H1 (cell line): Measurements from ENCODE around the gene KLF16. TPM values are rescaled to one million over a fixed set of nuclear protein-coding genes. Genes with fewer than 3 reads are reported as not detected.

Experiments
- CTCF ChIA-PET: fragments of 300-600 bp; sonication (Branson Sonifier 250); formaldehyde crosslinking; loops from one replicate; lab custom pipeline; 2021; ENCODE audit not compliant: partially characterized antibody; lab: Charles Lee
- POLR2A ChIA-PET: fragments of 300-600 bp; sonication (Branson Sonifier 250); formaldehyde crosslinking; loops from one replicate; lab custom pipeline; 2021; ENCODE audit warnings: inconsistent platforms; ENCODE audit not compliant: partially characterized antibody; lab: Charles Lee
- DNase-seq, 2 experiments: peaks; one replicate each; pipeline versions ENCODE4 v3.0.0 to v3.0.0-alpha.2; 2010 to 2022; ENCODE audit warnings: low spot score in 2 of 2, low read depth in 1 of 2, mixed read lengths in 1 of 2
- FAIRE-seq: peaks from 2 replicates; lab custom pipeline; 2011; peaks lifted over from hg19 to GRCh38; lab: Jason Lieb, UNC
- H2AFZ ChIP-seq: 2 replicates; pipeline ENCODE4 v1.8.1; 2012; ENCODE audit warnings: low read length, inconsistent platforms
- H2AK5ac ChIP-seq: 2 replicates; pipeline ENCODE4 v1.6.1; 2013; ENCODE audit warnings: low read depth, low read length
- H2BK120ac ChIP-seq: replicated peaks from 2 replicates; pipeline ENCODE3; 2013; ENCODE audit warnings: low read depth, low read length, inconsistent platforms
- H2BK12ac ChIP-seq: 2 replicates; pipeline ENCODE4 v1.6.1; 2013; ENCODE audit warnings: low read depth, low read length
- H2BK15ac ChIP-seq: 2 replicates; pipeline ENCODE4 v1.6.1; 2013; ENCODE audit warnings: low read length
- H2BK20ac ChIP-seq: 2 replicates; pipeline ENCODE4 v1.6.1; 2013; ENCODE audit warnings: low read length
- H2BK5ac ChIP-seq: 2 replicates; pipeline ENCODE4 v1.6.1; 2013; ENCODE audit warnings: low read depth, low read length
- H3K14ac ChIP-seq: 2 replicates; pipeline ENCODE4 v1.6.1; 2013; ENCODE audit warnings: inconsistent platforms; ENCODE audit not compliant: insufficient read length
- H3K18ac ChIP-seq: 2 replicates; pipeline ENCODE4 v1.6.1; 2013; ENCODE audit warnings: low read length; ENCODE audit errors: extremely low read depth
- H3K23ac ChIP-seq: 2 replicates; pipeline ENCODE4 v1.6.1; 2013; ENCODE audit warnings: inconsistent platforms; ENCODE audit not compliant: insufficient read length
- H3K23me2 ChIP-seq: 2 replicates; pipeline ENCODE4 v1.6.1; 2013; ENCODE audit warnings: low read depth, low read length
- H3K27ac ChIP-seq: 2 replicates; pipeline ENCODE4 v1.6.1; 2011; ENCODE audit warnings: low read depth, low read length, inconsistent platforms
- H3K27me3 ChIP-seq, 4 experiments: replicated peaks in 1 of 4; 1 replicate in 1 of 4; 2 replicates in 3 of 4; pipeline versions ENCODE4 v1.6.1 to v1.8.1; 2011 to 2013; ENCODE audit warnings: low read length in 3 of 4, mild to moderate bottlenecking in 3 of 4, inconsistent platforms in 2 of 4, mixed read lengths in 2 of 4, moderate library complexity in 1 of 4; ENCODE audit not compliant: control insufficient read depth in 3 of 4, insufficient read depth in 3 of 4; ENCODE audit errors: extremely low read depth in 1 of 4
- H3K36me3 ChIP-seq, 4 experiments: 2 replicates each; pipeline versions ENCODE4 v1.6.1 to v1.8.1; 2011 to 2013; ENCODE audit warnings: mild to moderate bottlenecking in 4 of 4, low read length in 3 of 4, moderate library complexity in 2 of 4, control low read depth in 1 of 4, inconsistent platforms in 1 of 4; ENCODE audit not compliant: insufficient read depth in 4 of 4, control insufficient read depth in 2 of 4
- H3K4ac ChIP-seq: replicated peaks from 2 replicates; pipeline ENCODE3; 2013; ENCODE audit warnings: low read length, low read depth, mixed read lengths, inconsistent platforms; ENCODE audit not compliant: insufficient read length
- H3K4me1 ChIP-seq, 4 experiments: replicated peaks in 1 of 4; 1 replicate in 1 of 4; 2 replicates in 3 of 4; pipeline versions ENCODE4 v1.6.1 to v1.8.1; 2011 to 2013; ENCODE audit warnings: low read length in 3 of 4, inconsistent platforms in 2 of 4, mixed read lengths in 1 of 4; ENCODE audit not compliant: insufficient read depth in 4 of 4, control insufficient read depth in 3 of 4
- H3K4me2 ChIP-seq, 2 experiments: 2 replicates each; pipeline versions ENCODE4 v1.6.1 to v1.8.1; 2011 to 2013; ENCODE audit warnings: low read depth in 2 of 2, low read length in 2 of 2, control low read depth in 1 of 2, inconsistent platforms in 1 of 2, mild to moderate bottlenecking in 1 of 2; ENCODE audit not compliant: insufficient read depth in 1 of 2
- H3K4me3 ChIP-seq, 4 experiments: fragments of 200-600, 300-600 bp in 1 of 4; sonication (generic), shearing (Covaris generic), sonication (Bioruptor Twin) in 1 of 4; 2 replicates each; pipeline versions ENCODE4 v1.5.1 to v1.8.1; 2011 to 2016; ENCODE audit warnings: low read length in 4 of 4, low read depth in 3 of 4, control low read depth in 2 of 4, inconsistent platforms in 2 of 4, mild to moderate bottlenecking in 2 of 4, mixed read lengths in 1 of 4, moderate library complexity in 1 of 4; ENCODE audit not compliant: insufficient read depth in 2 of 4; ENCODE audit errors: extremely low read depth in 1 of 4
- H3K56ac ChIP-seq: replicated peaks from 2 replicates; pipeline ENCODE3; 2013; ENCODE audit warnings: low read depth, mild to moderate bottlenecking, mixed read lengths, low read length, inconsistent platforms; ENCODE audit not compliant: insufficient read length
- H3K79me1 ChIP-seq: 2 replicates; pipeline ENCODE4 v1.6.1; 2013; ENCODE audit warnings: low read depth, low read length, control low read depth
- H3K79me2 ChIP-seq, 2 experiments: 2 replicates each; pipeline versions ENCODE4 v1.6.1 to v1.8.1; 2012 to 2013; ENCODE audit warnings: low read length in 2 of 2, mild to moderate bottlenecking in 2 of 2, inconsistent platforms in 1 of 2; ENCODE audit not compliant: insufficient read depth in 2 of 2, control insufficient read depth in 1 of 2
- H3K9ac ChIP-seq, 4 experiments: replicated peaks in 1 of 4; 1 replicate in 1 of 4; 2 replicates in 3 of 4; pipeline versions ENCODE4 v1.6.1 to v1.8.1; 2011 to 2013; ENCODE audit warnings: low read depth in 3 of 4, low read length in 3 of 4, control low read depth in 2 of 4, mild to moderate bottlenecking in 2 of 4, moderate library complexity in 2 of 4, inconsistent platforms in 1 of 4; ENCODE audit errors: extremely low read depth in 1 of 4
- H3K9me3 ChIP-seq, 2 experiments: 2 replicates each; pipeline versions ENCODE4 v1.6.1 to v1.8.1; 2012 to 2013; ENCODE audit warnings: mild to moderate bottlenecking in 2 of 2, moderate library complexity in 2 of 2, control low read depth in 1 of 2, inconsistent platforms in 1 of 2, low read depth in 1 of 2, low read length in 1 of 2, mixed read lengths in 1 of 2; ENCODE audit not compliant: insufficient read depth in 2 of 2
- H4K20me1 ChIP-seq, 2 experiments: replicated peaks in 1 of 2; 2 replicates each; pipeline versions ENCODE3 to v1.8.1; 2011 to 2013; ENCODE audit warnings: inconsistent platforms in 2 of 2, low read length in 2 of 2, mild to moderate bottlenecking in 1 of 2; ENCODE audit not compliant: insufficient read depth in 2 of 2, control insufficient read depth in 1 of 2
- H4K5ac ChIP-seq: 2 replicates; pipeline ENCODE4 v1.6.1; 2013; ENCODE audit warnings: low read length, low read depth, mixed read lengths, inconsistent platforms; ENCODE audit not compliant: insufficient read length
- H4K8ac ChIP-seq: 2 replicates; pipeline ENCODE4 v1.8.0; 2013; ENCODE audit warnings: mild to moderate bottlenecking, moderate library complexity, low read length, inconsistent platforms; ENCODE audit not compliant: insufficient read depth; ENCODE audit errors: extremely low read depth
- H4K91ac ChIP-seq: replicated peaks from 2 replicates; pipeline ENCODE3; 2013; ENCODE audit warnings: low read length, mixed read lengths, inconsistent platforms; ENCODE audit not compliant: insufficient read length
- CBX8 ChIP-seq: fragments of 300-800, 300-1000 bp; sonication (generic); IDR thresholded peaks from 2 replicates; pipeline ENCODE4 v1.7.1; 2016; ENCODE audit warnings: low read depth, low read length, borderline replicate concordance
- HDAC2 ChIP-seq, 2 experiments: fragments of 300-600 bp in 1 of 2; sonication (generic) in 1 of 2; IDR thresholded peaks; 2 replicates each; pipeline ENCODE4 v1.6.1; 2011 to 2012; ENCODE audit warnings: low read depth in 2 of 2, low read length in 2 of 2, mild to moderate bottlenecking in 2 of 2, moderate library complexity in 2 of 2, borderline replicate concordance in 1 of 2, inconsistent platforms in 1 of 2
- KDM4A ChIP-seq: IDR thresholded peaks from one replicate; pipeline ENCODE4 v1.7.1; 2012; ENCODE audit warnings: low read depth, mild to moderate bottlenecking, moderate library complexity, low read length, inconsistent platforms; ENCODE audit not compliant: severe bottlenecking
- KDM5A ChIP-seq: fragments of 200-600 bp; IDR thresholded peaks from 2 replicates; pipeline ENCODE4 v1.7.1; 2012; ENCODE audit warnings: mild to moderate bottlenecking, low read length, inconsistent platforms, mixed read lengths
- POLR2A ChIP-seq, 2 experiments: IDR thresholded peaks; 1 replicate in 1 of 2; 2 replicates in 1 of 2; pipeline ENCODE4 v1.6.1; 2011; ENCODE audit warnings: low read depth in 2 of 2, low read length in 2 of 2, mild to moderate bottlenecking in 2 of 2; ENCODE audit errors: control extremely low read depth in 1 of 2
- POU5F1 ChIP-seq: IDR thresholded peaks from 2 replicates; pipeline ENCODE4 v1.6.1; 2011; ENCODE audit warnings: low read depth, mild to moderate bottlenecking, low read length, moderate library complexity
- SIN3A ChIP-seq, 2 experiments: IDR thresholded peaks in 1 of 2; conservative IDR thresholded peaks in 1 of 2; 2 replicates each; pipeline ENCODE4 v1.6.1; 2011 to 2012; ENCODE audit warnings: low read length in 2 of 2, improper control_type of control experiment in 1 of 2, low read depth in 1 of 2, mild to moderate bottlenecking in 1 of 2
- SIX5 ChIP-seq: IDR thresholded peaks from 2 replicates; pipeline ENCODE4 v1.6.1; 2011; ENCODE audit warnings: mild to moderate bottlenecking, low read depth, low read length
- TAF7 ChIP-seq: optimal IDR thresholded peaks from 2 replicates; pipeline ENCODE3; 2011; ENCODE audit warnings: low read depth, mild to moderate bottlenecking, inconsistent platforms, low read length, moderate library complexity, borderline replicate concordance
- WGBS, 2 experiments: shearing (Covaris generic) in 1 of 2; methylation state at CpG; one replicate each; pipeline versions ENCODE4 v1.1.6 to v1.1.7; 2013 to 2015; ENCODE audit warnings: low lambda C conversion rate in 2 of 2, mixed read lengths in 2 of 2, inconsistent platforms in 1 of 2, low coverage in 1 of 2, missing lambda C conversion rate in 1 of 2; ENCODE audit not compliant: insufficient replicate concordance in 2 of 2, insufficient coverage in 1 of 2, insufficient read length in 1 of 2; ENCODE audit errors: extremely low coverage in 1 of 2, missing lambda C conversion rate in 1 of 2; 5-methylcytosine and 5-hydroxymethylcytosine counted together
- polyA plus RNA-seq, 7 experiments: library from polyadenylated mRNA; depleted of rRNA in 3 of 7; stranded (reverse) in 5 of 7; unstranded in 2 of 7; fragments of >200 nt in 5 of 7; fragments of 200-250 nt in 2 of 7; gene quantifications; 1 replicate in 5 of 7; 2 replicates in 1 of 7; 4 replicates in 1 of 7; pipeline versions ENCODE4 v1.2.1 to v1.2.3, GENCODE V29; 2011 to 2013; ENCODE audit warnings: missing spikeins in 2 of 7, mixed read lengths in 2 of 7
- total RNA-seq: library from RNA; stranded (reverse); fragmentation: NEBNext Ultra II Directional; extraction: Animal tissue kit (Norgen Biotek cat#: 25700); gene quantifications from 2 replicates; pipeline ENCODE4 v1.2.1, GENCODE V29; 2021
- TF ChIP-seq, protein P1 (sequence below): IDR thresholded peaks from 2 replicates; pipeline ENCODE4 v1.6.1; 2012; ENCODE audit warnings: inconsistent platforms

Gene KLF16
- total and polyA plus RNA-seq, 2 of the 8 experiments (the other 6 are each of a cell fraction or from before 2014, with no cell fraction given): 14.3 to 45.9 TPM

DNA sequence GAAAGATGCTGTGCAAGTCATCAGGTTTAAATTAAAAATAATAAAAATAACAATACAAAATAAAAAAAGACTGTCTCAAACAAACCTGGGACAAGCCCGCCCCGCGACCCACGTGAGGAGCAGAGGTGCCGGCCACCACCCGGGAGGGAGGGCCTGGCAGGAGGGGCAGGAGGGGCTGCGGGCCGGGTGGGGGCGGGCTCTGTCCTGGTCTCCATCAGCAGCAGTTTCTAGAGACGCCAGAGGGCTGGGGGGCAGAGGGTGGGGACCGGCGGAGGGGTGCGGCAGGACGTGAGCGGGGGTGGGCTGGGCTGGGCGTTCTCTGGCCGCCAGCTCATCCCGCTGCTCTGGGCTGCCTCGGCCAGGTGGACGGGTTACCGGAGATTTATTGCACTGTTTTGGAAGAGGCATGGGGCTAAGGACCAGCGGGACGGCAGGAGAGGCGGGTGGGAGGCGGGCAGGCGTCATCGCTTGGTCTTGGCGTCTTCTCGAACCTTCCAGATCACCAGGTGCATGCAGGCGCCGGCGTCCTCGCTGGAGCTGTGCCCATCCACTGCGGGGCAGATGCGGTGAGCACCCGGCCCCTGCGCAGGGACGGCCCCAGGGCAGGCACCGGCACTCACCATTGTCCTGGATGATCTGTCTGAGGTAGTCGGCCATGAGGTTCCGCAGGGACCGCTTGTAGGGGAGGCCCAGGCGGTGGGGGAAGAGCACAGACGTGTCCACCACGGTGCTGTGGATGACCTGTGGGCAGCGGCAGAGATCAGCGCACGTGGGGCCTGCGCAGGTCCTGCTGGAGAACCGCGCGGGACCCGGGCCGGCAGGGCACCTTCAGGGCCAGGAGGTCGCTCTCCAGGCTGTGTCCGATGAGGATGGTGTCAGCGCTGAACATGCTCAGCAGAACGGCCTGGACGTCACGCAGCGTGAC lies 47.5 kb downstream of the KLF16 start:
- no peak overlapping the region for H3K18ac ChIP-seq
- no peak for TF ChIP-seq HDAC2 (IDR thresholded peaks at IDR 0.05; ENCODE audit: borderline replicate concordance in 1 of 2, low read depth in 2 of 2, low read length in 2 of 2)
- TF ChIP-seq TAF7: no peak
- TF ChIP-seq KDM4A: no peak
- TF ChIP-seq SIX5: no peak
- TF ChIP-seq POLR2A (IDR thresholded peaks at IDR 0.05; ENCODE audit: control extremely low read depth in 1 of 2, low read depth in 2 of 2, low read length in 2 of 2): no peak
- no peak for TF ChIP-seq POU5F1
- TF ChIP-seq SIN3A (conservative IDR thresholded peaks at IDR 0.05 in 1 of 2, IDR thresholded peaks at IDR 0.05 in 1 of 2; ENCODE audit: low read depth in 1 of 2, low read length in 2 of 2): no peak
- TF ChIP-seq KDM5A: no peak
- TF ChIP-seq CBX8: no peak
- TF ChIP-seq, protein P1, sequence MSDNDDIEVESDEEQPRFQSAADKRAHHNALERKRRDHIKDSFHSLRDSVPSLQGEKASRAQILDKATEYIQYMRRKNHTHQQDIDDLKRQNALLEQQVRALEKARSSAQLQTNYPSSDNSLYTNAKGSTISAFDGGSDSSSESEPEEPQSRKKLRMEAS: no peak

More for the DNA sequence above, 47.5 kb downstream of the KLF16 start:
- no peak overlapping the region for H3K56ac ChIP-seq
- WGBS, 2 experiments: 93% methylated on average over 38 of the region's 61 CpGs; no CpG with 5 or more reads in 1 of the 2 experiments
- ChIA-PET POLR2A (no interaction called here), CTCF (interaction anchor here (1.1 to 3.6 kb wide), 5 partner anchors 10 to 225 kb away, joined by 3 to 48 read pairs (median 17); no protein-coding TSS in a partner anchor)
- H4K20me1 ChIP-seq: peaks cover 2 to 8% of the 10 kb centered on the region in 2 experiments
- peaks cover 0 to 2% (median 0%) of the 10 kb centered on the region in 4 experiments; a peak in 3 of 7 replicates for H3K4me1 ChIP-seq
- no peak overlapping the region for H3K4ac ChIP-seq
- no peak overlapping the region for H4K5ac ChIP-seq
- H3K4me2 ChIP-seq: no peak overlapping the region
- peaks cover 8 to 39% (median 14%) of the 10 kb centered on the region in 4 experiments; a peak in 7 of 8 replicates for H3K36me3 ChIP-seq
- no peak overlapping the region for H3K4me3 ChIP-seq
- H2AFZ ChIP-seq: no peak overlapping the region
- DNase-seq (no peak), FAIRE-seq (no peak)
- no peaks in the 10 kb centered on the region for H3K9me3 ChIP-seq
- H2BK12ac ChIP-seq: 0 out of 2 replicates have a peak overlapping the region, but pooled peaks have one; percentile 17
- H4K91ac ChIP-seq: no peak overlapping the region
- H3K27ac ChIP-seq: no peak overlapping the region
- H2BK5ac ChIP-seq: no peak overlapping the region
- H3K14ac ChIP-seq: no peak overlapping the region
- H3K23ac ChIP-seq: no peak overlapping the region
- H2BK120ac ChIP-seq: no peak overlapping the region
- no peak overlapping the region for H2BK15ac ChIP-seq
- peak overlapping the region; percentile 51; the same call in 1 of the 2 replicates for H4K8ac ChIP-seq
- no peak overlapping the region for H2BK20ac ChIP-seq
- H2AK5ac ChIP-seq: no peak overlapping the region
- H3K79me2 ChIP-seq: no peaks in the 10 kb centered on the region
- H3K9ac ChIP-seq: no peak overlapping the region
- H3K79me1 ChIP-seq: no peaks in the 10 kb centered on the region; the same call in 1 of the 2 replicates
- peaks cover 2% of the 10 kb centered on the region for H3K23me2 ChIP-seq
- peaks cover 0 to 3% (median 0%) of the 10 kb centered on the region in 4 experiments; a peak in 3 of 7 replicates for H3K27me3 ChIP-seq
